HG03025 (cell line): ENCODE results near the gene VPS50.

Experiments
- ATAC-seq: cut with Tn5 transposase; IDR thresholded peaks from one replicate; pipeline ENCODE4 v1.9.1; 2021; ENCODE audit warnings: mild to moderate bottlenecking, moderate library complexity; ENCODE audit not compliant: unreplicated experiment, low FRiP score

The VPS50 gene, protein sequence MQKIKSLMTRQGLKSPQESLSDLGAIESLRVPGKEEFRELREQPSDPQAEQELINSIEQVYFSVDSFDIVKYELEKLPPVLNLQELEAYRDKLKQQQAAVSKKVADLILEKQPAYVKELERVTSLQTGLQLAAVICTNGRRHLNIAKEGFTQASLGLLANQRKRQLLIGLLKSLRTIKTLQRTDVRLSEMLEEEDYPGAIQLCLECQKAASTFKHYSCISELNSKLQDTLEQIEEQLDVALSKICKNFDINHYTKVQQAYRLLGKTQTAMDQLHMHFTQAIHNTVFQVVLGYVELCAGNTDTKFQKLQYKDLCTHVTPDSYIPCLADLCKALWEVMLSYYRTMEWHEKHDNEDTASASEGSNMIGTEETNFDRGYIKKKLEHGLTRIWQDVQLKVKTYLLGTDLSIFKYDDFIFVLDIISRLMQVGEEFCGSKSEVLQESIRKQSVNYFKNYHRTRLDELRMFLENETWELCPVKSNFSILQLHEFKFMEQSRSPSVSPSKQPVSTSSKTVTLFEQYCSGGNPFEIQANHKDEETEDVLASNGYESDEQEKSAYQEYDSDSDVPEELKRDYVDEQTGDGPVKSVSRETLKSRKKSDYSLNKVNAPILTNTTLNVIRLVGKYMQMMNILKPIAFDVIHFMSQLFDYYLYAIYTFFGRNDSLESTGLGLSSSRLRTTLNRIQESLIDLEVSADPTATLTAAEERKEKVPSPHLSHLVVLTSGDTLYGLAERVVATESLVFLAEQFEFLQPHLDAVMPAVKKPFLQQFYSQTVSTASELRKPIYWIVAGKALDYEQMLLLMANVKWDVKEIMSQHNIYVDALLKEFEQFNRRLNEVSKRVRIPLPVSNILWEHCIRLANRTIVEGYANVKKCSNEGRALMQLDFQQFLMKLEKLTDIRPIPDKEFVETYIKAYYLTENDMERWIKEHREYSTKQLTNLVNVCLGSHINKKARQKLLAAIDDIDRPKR

DNA sequence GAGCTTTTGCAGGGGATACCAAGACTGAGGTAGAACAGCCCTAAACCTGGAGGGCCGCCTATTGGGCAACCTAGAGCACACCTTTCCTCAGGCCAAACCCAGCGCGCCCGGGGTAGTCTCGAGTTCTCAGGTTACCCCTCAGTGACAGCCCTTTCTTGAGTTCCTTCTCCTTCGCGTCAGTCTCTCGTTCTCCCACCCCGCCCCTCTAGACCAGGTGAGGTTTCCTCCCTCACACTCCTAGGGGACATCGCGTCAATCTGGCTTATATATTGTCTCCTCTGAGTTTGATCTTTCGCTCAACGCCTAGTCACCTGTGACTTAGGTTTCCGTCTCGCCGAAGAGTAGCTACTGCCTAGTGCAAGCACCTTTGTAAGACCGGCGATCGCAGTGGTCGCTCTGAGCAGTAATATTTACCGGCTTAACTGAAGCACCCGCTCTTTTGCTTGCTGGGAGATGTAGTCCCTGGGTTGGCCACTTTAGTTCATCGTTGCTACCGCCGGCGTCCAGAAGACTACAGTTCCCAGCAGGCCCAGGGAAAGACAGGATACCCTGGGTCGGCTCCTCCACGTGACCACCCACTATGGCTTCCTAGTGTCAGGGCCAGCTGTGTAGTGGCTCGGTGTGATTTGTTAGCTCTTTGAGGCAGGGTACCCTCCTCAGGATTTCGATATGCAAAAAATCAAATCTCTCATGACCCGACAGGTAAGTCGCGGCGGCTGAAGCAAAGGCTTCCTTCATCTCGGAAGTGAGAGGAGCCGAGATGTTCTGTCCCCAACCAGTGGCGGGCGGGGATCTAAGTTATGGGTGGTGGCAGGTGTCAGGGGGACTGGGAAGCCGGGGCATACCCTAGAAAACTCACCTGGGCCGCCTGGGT is at the start of gene VPS50:
TSS of gene VPS50 (plus strand) at position 568 of the 874 bp plus-strand sequence. CDS start at position 670, 102 bp downstream.
- peak; percentile 100 for ATAC-seq

DNA sequence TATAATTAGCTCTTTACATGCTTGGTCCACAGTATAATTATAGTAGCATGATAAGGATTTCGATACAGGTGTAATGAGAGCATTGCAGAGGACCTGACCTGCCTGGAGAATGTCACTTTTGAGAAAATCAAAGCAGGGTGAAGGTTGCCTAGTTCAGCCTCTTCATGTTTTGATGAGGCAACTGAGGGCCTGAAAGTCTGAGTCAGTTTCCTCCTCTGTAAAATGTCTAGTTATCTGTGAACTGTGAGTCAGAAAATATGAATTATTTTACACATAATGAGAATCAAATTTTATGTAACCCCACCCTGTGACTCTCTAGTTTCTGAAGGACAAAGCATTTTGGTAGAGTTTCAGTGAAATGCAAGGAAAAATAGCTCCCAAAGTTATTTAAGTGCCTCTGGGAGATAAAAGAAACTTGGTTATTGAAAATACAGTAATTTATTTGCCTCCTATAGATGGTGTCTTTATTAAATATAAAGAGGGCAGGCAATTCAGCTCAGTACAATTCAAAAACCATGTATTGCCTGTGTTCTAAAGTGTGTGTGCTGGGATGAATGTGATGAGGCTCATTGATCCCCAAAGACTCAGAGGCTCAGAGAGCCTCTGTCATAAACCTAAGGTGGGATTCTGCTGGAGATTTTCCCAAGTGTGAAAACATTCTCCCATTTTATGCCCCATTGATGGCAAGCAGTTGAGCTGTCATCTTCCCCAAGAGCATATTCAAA is 46.7 kb upstream of the VPS50 start:
- ATAC-seq, result no peak

DNA sequence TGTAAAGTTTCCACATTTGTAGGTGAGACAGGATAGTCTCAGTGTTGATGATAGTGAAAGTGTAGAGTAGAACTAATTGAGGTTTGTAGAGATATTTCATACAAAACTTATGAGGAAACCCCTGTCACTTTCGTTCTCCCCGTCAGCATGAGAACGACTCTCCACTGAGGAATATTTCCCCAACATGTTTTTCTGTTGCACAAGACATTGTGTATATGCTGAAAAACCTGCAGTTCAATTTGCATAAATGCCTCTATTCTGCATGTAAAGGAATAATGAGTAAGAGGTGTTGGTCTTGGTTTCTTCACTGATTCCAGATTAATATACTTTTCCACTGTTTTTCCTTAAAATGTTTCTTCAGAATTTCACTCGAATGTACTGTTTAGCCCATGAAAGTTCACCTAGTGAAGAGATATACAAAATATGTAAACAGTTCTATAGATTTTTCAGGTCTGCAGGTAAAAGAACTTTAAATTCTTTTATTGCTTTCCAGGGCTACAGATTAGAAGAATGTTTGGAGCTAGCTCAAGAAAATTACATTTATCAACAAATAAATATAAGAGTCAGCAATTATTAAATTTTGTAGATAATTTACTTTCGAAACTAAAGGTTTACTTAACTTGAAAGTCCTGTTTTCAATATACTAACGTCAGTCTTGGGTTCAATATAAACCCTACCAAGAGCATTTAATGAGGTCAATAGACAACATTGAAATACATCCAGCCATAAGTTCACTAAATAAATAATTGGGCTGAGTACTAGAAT is 43.1 kb upstream of the VPS50 start:
- no peak for ATAC-seq

DNA sequence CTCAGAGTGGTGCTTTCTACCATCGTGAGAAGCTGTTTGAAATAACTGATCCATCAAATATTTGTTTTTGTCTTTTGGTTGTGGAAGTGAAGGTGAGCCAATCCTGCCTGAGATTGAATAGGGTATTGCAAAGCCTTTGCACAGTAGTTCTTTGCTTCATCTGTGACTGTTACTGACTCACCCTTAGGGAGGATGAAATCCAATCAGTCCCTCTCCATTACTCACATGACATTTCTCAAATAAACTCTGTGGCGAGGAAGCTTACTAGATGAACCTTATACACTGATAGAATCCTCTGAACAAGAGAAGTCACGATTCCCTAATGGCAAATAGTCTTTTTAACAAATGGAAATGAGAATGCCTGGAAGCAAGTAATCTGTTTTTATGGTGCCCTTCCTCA is 37.8 kb upstream of the VPS50 start:
- no peak for ATAC-seq

DNA sequence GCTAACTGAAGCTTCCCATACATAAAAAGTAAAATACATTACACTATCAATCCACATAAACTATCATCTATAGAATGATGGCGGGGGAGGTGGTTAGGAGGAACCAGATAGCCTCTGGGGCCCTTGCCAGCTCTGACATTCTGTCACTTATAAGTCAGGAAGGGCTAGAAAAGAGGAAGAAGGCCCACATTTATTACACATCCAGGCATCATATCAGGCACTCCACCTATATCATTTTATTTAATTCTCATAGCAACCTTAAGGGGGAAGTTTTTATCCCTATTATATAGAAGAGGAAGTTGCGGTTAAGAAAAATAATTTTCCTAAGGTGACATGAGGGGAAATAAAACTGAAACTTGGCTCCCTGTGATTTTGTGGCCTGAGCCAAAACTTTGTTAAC is 35.8 kb upstream of the VPS50 start:
- ATAC-seq, result no peak

DNA sequence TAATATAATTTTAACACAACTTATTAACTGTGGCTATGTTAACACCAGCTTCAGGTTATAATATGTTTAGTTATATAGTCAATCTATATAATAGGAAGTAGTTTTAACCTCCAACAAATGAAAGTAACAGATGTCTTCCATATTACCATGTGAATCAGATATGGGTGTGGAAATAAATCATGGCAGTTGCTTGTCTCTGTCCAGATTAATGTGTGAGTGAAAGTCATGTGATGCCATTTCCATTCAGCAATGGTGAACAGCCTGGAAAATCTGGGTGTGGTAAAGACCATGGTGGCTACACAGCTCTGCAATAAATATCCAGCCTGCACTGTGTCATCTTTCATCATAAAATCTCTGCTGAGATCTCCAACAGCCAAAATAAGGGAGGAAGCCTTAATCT is 33.7 kb upstream of the VPS50 start:
- ATAC-seq, result no peak

DNA sequence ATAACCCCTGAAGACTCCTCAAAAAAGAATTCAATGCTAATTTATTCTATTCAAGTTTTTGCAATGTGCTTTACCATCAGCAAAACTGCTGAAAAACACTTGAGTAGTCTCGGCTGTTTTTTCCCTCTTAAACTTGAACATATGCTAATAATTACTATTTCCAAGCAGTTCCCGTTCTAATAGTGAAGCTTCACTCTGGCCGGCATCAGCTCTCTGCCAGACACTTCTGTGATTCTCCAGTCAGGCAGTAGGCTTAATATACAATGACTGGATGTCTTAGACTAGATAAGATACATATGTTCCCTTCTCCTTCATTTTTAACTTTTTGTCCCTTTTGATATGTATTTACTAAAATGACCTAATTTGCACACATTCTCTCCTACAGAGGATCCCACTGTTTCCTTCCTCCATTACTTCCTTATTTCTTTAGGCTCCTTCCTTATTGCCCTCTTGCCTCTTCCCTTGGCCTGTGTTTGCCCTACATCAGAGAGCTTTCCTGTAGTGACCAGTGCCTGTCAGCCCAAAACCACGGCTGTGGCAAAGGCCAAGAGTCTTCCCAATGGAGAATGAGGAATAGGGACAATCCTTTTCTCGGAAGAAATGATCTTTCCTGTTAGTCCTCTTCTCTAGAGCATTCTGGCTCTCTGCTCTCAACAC is 29.4 kb upstream of the VPS50 start:
- no peak for ATAC-seq

DNA sequence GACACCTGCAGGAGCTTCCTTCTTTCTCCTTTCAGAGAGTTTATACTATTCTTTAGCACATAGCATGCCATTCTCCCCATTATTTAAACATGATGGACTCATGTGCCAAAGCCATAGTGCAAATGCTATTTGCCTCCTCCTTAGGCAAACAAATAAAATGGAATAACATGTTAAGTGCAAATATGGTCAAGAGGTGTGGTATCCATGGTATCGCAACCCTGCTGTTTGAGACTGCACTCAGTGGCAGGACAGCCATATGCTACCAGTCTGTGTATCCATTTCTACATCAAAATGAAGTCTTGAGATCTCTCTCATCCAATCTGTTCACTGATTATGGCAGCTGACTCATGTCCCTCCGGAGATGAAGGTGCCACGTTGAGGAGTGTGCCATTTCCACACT is 28.7 kb upstream of the VPS50 start:
- ATAC-seq, result no peak

DNA sequence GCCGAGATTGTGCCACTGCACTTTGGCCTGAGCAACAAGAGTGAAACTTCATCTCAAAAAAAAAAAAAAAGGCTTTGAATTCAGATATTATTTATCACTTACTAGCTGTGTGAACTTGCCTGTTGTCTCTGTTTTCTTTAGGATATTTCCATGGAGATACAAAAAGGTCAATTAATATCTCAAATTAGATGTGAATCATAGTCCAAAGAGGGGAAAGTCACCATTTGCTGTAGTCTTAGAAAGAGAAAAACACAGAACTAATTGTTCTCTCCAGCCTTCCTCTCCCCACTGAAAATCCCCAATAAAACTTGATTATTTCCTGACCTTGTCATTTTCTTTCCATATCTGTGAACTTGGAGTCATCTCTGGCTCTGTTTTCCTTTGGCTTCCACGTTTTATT is 27.1 kb upstream of the VPS50 start:
- no peak for ATAC-seq

DNA sequence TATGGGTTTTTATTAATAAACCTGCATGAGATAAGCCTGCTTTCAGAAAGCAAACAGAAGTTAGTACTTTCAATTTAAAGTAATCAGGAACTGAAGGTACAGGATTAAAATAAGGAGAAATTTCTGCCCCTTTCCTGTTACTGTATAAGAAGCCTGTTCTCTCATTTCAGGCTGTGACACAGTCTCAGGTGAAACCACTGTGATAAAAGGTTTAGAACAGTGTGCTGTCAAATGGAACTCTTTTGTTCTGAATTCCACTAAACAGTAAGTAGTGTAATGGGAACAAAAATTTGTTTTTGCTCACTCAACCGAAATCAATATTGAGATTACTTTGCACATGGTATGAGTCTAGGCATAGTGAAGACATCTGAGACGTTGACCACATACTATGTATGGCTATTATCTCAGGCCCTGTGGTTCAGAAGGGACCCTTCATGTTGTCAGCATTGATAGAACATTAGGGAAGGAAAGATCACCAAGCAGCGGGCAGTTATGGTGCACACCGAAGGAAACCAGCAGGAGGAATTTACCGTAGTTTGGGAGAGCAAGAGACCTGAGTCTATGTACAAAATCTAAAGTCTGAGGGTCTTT is 20.8 kb upstream of the VPS50 start:
- no peak for ATAC-seq

DNA sequence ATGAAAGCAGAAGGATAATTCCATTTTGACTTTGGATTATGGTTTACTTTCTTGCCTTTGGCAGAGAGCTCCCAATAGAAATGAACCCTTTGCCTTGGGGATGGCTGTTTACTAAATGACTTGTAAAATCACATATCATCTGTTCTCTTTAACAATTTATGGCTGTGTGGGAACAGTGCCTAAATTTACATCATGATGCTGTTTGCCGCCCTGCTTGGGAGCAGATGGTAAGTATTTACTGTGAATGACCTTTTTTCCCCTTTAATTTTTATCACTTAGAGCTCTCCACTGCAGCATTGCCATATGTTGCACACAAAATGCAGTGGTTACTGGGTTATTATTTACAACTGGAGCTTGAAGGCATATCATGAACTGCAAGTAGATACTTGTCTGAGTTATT is 19.3 kb upstream of the VPS50 start:
- no peak for ATAC-seq

DNA sequence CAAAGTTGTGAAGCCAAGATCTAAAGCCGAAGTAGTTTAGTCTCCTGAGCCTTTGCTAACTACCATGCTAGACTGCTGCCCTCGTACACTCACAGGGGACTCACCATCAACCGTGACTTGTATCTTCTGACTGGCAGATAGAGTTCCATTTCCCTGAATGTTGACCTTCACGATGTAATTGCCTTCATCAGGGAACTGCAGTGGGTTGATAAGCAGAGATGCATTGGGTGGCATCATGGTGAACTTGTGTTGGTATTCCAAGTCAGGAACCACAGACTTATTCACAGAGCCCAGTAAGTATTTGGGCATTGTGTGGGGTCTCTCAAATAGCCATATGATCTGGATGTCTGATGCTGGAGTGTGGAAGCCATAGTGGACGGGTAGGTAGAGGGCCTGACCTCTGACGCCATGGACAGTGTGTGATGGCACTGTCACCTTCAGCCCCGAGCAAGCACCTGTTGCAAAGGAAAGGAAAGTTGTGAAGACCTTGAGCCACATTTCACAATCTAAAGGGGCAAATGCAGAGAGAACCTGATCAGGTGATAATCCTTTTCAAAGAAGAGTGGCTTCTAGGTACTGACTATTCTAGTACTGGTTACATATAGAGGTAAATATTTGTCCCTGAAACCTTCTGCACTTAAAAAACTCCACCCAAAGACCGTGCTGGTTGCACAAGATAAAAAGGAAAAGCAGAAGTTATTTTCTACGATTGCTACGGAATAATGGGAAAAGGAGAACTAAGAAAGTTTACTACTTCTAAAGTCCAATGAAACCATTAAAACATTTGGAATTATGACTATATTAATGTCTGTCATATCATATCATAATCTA is 13.0 kb upstream of the VPS50 start:
- no peak for ATAC-seq

DNA sequence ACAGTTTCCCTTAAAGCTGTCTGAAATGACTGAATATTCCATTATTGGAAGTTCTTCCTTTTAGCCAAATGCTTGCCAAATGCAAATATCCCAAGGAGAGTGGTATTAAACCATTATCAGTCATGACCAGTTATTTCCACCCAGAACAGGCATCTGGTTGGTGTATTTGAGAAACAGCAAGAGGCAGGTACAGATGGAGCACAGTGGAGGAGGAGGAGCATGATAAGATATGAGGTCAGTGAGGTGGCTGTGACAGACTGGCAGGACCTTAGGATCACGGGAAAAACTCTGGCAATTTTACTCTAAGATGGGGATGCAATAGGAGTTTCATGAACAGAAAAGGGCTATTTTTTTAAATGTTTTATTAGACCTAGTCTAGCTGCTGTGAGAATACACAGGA is 12.3 kb upstream of the VPS50 start:
- no peak for ATAC-seq

DNA sequence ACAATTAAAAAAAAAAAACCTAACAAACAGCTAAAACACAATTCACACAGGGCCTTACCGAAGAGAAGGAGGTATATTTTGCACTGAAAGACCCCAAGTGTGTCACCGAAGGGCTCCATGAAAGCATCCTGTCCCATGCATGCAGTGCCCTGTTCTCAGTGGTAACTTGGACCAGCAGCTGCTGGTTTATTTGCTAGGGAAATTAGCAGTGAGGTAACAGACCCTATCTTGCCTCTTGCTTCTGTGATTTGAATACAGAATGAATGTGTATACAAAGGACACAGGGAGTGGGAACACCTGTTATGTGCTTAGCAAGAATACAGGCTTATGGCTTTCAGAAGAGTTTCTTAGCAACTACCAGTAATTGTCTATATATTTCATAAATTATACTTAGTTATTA is 5.9 kb upstream of the VPS50 start, which contains the start of gene HEPACAM2:
TSS of gene HEPACAM2 (minus strand) at position 160 of the 400 bp plus-strand sequence.
- ATAC-seq, result no peak

DNA sequence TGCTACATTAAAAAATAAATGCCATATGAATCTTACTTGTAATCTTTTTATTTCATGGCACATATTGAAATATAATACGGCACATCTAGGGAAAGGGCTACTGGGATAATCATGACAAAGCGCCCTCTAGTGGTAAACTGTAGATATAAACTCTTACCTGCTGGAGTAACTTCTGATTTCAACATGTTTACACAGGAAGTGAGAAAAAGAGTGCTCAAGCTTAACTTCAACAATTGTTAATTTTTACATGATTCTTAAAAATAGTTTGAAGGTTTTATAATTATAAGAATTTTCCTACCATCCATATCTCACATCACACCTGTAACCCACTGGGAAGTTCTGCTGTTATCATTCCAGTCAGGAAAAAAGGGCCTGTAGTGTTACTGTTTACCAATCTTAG is 3.9 kb upstream of the VPS50 start:
- ATAC-seq, result no peak

DNA sequence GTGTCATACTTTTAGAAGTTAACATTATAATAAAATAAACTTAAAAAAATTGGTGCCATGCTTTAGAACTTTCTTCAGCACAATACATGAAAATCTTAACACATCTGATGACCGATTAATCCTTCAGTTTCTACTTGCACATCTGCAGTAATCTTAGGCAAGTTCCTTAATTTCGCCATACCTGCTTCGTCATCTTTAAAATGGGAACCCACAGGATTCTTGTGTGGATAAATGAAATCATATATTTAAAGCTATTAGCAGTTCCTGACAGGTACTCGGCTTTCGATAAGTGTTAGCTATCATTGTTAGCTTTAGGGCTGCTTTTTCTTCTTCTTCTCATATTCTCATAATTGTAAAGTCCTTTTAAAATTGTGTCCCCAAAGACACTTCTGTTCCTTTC is 907 bp upstream of the VPS50 start:
- no peak for ATAC-seq

DNA sequence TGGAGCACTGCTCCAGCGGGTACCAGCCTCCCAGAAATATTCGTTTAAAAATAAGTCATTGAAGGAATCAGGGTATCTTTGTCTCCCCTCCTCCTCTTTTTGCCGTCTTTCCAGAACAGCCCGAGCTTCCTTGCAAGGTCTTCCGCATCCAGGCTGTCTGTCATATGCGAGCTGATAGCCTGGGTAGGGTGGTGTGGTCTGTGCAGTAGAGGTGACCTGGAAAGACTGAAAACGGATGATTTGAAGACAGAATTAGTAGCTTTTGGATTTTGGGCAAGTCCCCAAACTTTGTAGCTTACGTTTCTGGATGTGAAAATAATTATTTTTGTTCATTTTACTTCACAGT is 480 bp downstream of the VPS50 start:
- no peak for ATAC-seq
